ENCODE measurements around the gene SNTG2. TPM values are rescaled to one million over a fixed set of nuclear protein-coding genes. Genes with fewer than 3 reads are reported as not detected.

SNTG2 gene
- total RNA-seq, 2 experiments from 2014 or later, result not detected

DNA sequence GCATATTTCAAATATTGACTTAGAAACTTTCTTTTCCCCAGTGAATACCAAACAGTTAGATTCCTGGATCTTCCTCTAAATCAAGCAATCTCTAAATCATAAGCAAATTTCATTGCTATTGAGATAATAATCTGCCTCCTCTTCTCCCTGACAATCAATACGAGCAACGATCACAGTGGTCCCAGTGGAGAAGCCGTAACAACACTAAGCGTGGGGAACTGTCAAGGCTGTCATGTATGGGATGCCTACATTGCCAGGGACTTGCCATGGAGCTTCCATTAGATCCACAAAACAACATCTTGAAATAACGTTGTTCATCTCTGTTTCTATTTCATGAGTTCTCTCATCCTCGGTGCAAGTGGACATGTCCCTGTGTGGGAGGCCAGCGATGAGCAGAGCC, 61.3 kb downstream of the SNTG2 start:
- Histone ChIP-seq H2AFZ (ENCODE audit: low read length) (no peak overlapping the region), H3K27ac (ENCODE audit: low read depth, low read length, poor library complexity, severe bottlenecking) (no peak overlapping the region), H3K4me1 (ENCODE audit: insufficient read depth, low read length, poor library complexity, severe bottlenecking) (no peaks in the 10 kb centered on the region), H4K20me1 (ENCODE audit: insufficient read depth, low read length) (no peaks in the 10 kb centered on the region), H3K36me3 (ENCODE audit: insufficient read depth, low read length) (no peaks in the 10 kb centered on the region), H3K9me2 (ENCODE audit: insufficient read depth, low read length) (no peaks in the 10 kb centered on the region), H3K79me2 (ENCODE audit: insufficient read depth, low read depth, low read length) (no peaks in the 10 kb centered on the region), H3K4me3 (ENCODE audit: low read depth, low read length, poor library complexity, severe bottlenecking) (no peak overlapping the region), H3K4me2 (ENCODE audit: low read length) (no peak overlapping the region), H3K9me3 (ENCODE audit: low read length) (no peaks in the 10 kb centered on the region)
- TF ChIP-seq, protein P1, sequence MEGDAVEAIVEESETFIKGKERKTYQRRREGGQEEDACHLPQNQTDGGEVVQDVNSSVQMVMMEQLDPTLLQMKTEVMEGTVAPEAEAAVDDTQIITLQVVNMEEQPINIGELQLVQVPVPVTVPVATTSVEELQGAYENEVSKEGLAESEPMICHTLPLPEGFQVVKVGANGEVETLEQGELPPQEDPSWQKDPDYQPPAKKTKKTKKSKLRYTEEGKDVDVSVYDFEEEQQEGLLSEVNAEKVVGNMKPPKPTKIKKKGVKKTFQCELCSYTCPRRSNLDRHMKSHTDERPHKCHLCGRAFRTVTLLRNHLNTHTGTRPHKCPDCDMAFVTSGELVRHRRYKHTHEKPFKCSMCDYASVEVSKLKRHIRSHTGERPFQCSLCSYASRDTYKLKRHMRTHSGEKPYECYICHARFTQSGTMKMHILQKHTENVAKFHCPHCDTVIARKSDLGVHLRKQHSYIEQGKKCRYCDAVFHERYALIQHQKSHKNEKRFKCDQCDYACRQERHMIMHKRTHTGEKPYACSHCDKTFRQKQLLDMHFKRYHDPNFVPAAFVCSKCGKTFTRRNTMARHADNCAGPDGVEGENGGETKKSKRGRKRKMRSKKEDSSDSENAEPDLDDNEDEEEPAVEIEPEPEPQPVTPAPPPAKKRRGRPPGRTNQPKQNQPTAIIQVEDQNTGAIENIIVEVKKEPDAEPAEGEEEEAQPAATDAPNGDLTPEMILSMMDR (conservative IDR thresholded peaks at IDR 0.05; ENCODE audit: low read length), result no peak
- no peak for TF ChIP-seq EZH2phosphoT487 (IDR thresholded peaks at IDR 0.05; ENCODE audit: borderline replicate concordance, low read depth, low read length)
- DNase-seq (ENCODE audit: low spot score), result no peak
- ChIA-PET POLR2A (no interaction called here), CTCF (ENCODE audit: unreplicated experiment) (no interaction called here)
- intact Hi-C loops (cut with micrococcal nuclease; ENCODE audit: unreplicated experiment), result no loop called here
- no TSS peak for BruUV-seq (replicated peaks)

DNA sequence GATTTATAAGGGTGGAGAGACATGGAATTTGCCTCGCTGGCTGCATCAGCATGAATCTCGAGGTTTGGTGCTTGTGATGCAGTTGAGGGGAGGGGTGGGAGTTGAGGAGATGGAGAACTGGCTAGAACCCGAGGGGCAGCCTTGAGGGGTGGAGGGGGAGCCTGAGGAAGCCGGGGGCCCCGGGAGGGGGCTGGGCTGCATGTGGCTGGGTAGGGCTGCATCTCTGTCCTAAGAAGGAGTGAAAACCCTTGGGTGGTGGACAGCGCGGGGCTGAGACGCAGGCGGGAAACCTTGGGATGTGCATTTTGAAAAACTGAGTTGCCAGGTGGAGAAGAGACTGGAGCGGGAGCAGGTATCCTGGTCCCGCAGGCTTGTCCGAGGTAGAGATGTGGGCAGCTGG, 64.2 kb downstream of the SNTG2 start:
- ChIA-PET POLR2A (no interaction called here), CTCF (ENCODE audit: unreplicated experiment) (no interaction called here)
- Histone ChIP-seq H3K4me1 (ENCODE audit: insufficient read depth, low read length, poor library complexity, severe bottlenecking) (no peaks in the 10 kb centered on the region), H2AFZ (ENCODE audit: low read length) (no peak overlapping the region), H3K9me3 (ENCODE audit: low read length) (no peaks in the 10 kb centered on the region), H3K4me2 (ENCODE audit: low read length) (no peak overlapping the region), H3K4me3 (ENCODE audit: low read depth, low read length, poor library complexity, severe bottlenecking) (no peak overlapping the region), H3K27ac (ENCODE audit: low read depth, low read length, poor library complexity, severe bottlenecking) (no peak overlapping the region), H3K9me2 (ENCODE audit: insufficient read depth, low read length) (no peaks in the 10 kb centered on the region), H3K36me3 (ENCODE audit: insufficient read depth, low read length) (no peaks in the 10 kb centered on the region), H3K79me2 (ENCODE audit: insufficient read depth, low read depth, low read length) (no peaks in the 10 kb centered on the region), H4K20me1 (ENCODE audit: insufficient read depth, low read length) (no peaks in the 10 kb centered on the region)
- no TSS peak for BruUV-seq (replicated peaks)
- no peak for DNase-seq (ENCODE audit: low spot score)
- TF ChIP-seq, protein P1 (conservative IDR thresholded peaks at IDR 0.05; ENCODE audit: low read length), result no peak
- no peak for TF ChIP-seq EZH2phosphoT487 (IDR thresholded peaks at IDR 0.05; ENCODE audit: borderline replicate concordance, low read depth, low read length)
- intact Hi-C loops (cut with micrococcal nuclease; ENCODE audit: unreplicated experiment), result no loop called here

DNA sequence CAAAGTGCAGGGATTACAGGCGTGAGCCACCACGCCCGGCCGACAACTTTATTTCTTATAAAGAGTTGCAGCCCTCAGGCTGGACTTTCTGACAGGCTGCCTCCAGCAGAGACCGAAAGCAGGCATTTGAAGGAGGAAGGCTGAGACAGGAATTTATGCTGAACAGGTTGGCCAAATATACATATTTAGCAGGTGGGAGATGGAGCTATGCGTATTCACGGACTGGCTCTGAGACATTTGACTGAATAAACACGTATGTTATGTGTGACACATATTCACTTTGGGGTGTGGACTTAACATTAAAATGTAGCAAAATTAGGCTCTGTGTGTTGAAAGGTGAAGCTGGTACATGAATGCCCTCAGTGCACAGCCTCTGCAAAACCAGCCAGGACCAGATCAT, 65.9 kb downstream of the SNTG2 start:
- H3K4me2 ChIP-seq (ENCODE audit: low read length), result no peak overlapping the region
- no peak for DNase-seq (ENCODE audit: low spot score)
- POLR2A ChIA-PET, result no interaction called here
- CTCF ChIA-PET (ENCODE audit: unreplicated experiment), result no interaction called here
- H3K9me2 ChIP-seq (ENCODE audit: insufficient read depth, low read length), result no peaks in the 10 kb centered on the region
- no TSS peak for BruUV-seq (replicated peaks)
- no peaks in the 10 kb centered on the region for H4K20me1 ChIP-seq (ENCODE audit: insufficient read depth, low read length)
- H3K9me3 ChIP-seq (ENCODE audit: low read length), result no peaks in the 10 kb centered on the region
- intact Hi-C loops (cut with micrococcal nuclease; ENCODE audit: unreplicated experiment), result no loop called here
- no peaks in the 10 kb centered on the region for H3K36me3 ChIP-seq (ENCODE audit: insufficient read depth, low read length)
- no peaks in the 10 kb centered on the region for H3K4me1 ChIP-seq (ENCODE audit: insufficient read depth, low read length, poor library complexity, severe bottlenecking)
- no peak overlapping the region for H3K27ac ChIP-seq (ENCODE audit: low read depth, low read length, poor library complexity, severe bottlenecking)
- H3K4me3 ChIP-seq (ENCODE audit: low read depth, low read length, poor library complexity, severe bottlenecking), result no peak overlapping the region
- no peak overlapping the region for H2AFZ ChIP-seq (ENCODE audit: low read length)
- TF ChIP-seq, protein P1 (conservative IDR thresholded peaks at IDR 0.05; ENCODE audit: low read length), result no peak
- no peak for TF ChIP-seq EZH2phosphoT487 (IDR thresholded peaks at IDR 0.05; ENCODE audit: borderline replicate concordance, low read depth, low read length)
- no peaks in the 10 kb centered on the region for H3K79me2 ChIP-seq (ENCODE audit: insufficient read depth, low read depth, low read length)
